MM.1S (cell line): ENCODE data around the gene VSX2.

Experiments used
- EZH2 ChIP-seq: fragments of 300-600 bp; sonication (generic); optimal IDR thresholded peaks from 2 replicates; pipeline ENCODE3; 2017; ENCODE audit warnings: low read depth, mild to moderate bottlenecking, antibody characterized with exemption, low read length, mixed read lengths
- EZH2phosphoT487 ChIP-seq: fragments of 300-600 bp; sonication (generic); IDR thresholded peaks from 2 replicates; pipeline ENCODE4 v1.6.1; 2018; ENCODE audit warnings: antibody characterized with exemption, low read length
- TF ChIP-seq, protein P1 (sequence below): fragments of 300-600 bp; sonication (generic); IDR thresholded peaks from 2 replicates; pipeline ENCODE4 v1.5.1; 2016; ENCODE audit warnings: antibody characterized with exemption, low read length, mixed read lengths

DNA sequence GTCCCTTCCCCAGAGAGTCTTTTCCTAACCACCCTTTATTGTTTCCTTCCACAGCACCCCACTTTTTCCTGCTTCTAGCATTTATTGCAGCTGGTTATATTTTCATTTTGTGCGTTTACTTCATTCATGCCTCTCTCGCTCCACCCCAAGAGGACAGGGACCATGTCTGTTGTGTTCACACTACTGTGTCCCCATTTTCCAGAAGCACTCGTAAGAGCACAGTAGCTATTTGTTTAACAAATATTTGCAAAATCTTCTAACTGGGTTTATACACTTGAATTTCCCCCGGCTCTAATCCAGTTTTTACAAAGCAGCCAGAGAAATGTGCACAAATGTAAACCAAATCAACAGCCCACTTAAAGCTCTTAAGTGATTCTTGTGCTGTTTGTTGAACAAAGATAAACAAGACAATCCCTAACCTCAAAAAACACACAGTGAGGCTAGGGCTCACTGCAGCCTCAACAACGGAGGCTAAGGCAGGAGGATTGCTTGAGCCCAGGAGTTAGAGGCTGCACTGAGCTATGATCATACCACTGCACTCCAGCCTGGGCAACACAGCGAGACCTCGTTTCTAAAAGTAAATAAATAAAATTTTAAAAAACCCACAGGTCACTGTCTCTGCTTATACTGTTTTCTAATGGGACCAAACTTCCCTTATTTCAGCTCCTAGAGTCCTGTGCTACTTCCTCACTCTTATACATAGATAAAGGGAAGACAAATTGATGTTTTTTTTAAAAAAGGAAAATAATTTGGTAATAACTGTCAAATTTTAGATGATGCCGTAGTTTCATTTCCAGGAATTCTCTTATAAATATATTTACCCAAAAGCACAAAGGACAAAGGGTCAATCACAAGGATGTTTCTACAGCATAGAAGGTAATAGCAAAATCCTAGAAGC, 70.1 kb downstream of the VSX2 start:
- TF ChIP-seq, protein P1, sequence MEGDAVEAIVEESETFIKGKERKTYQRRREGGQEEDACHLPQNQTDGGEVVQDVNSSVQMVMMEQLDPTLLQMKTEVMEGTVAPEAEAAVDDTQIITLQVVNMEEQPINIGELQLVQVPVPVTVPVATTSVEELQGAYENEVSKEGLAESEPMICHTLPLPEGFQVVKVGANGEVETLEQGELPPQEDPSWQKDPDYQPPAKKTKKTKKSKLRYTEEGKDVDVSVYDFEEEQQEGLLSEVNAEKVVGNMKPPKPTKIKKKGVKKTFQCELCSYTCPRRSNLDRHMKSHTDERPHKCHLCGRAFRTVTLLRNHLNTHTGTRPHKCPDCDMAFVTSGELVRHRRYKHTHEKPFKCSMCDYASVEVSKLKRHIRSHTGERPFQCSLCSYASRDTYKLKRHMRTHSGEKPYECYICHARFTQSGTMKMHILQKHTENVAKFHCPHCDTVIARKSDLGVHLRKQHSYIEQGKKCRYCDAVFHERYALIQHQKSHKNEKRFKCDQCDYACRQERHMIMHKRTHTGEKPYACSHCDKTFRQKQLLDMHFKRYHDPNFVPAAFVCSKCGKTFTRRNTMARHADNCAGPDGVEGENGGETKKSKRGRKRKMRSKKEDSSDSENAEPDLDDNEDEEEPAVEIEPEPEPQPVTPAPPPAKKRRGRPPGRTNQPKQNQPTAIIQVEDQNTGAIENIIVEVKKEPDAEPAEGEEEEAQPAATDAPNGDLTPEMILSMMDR = no peak
- TF ChIP-seq EZH2 (no peak), EZH2phosphoT487 (no peak)
